Keratinocyte (primary cell): ENCODE results near the gene DDX31.

Experiments used
- CTCF ChIP-seq, 3 experiments: IDR thresholded peaks in 1 of 3; conservative IDR thresholded peaks in 1 of 3; optimal IDR thresholded peaks in 1 of 3; 2 replicates in 2 of 3; 3 replicates in 1 of 3; pipeline versions ENCODE3 to v1.5.1; 2011; ENCODE audit warnings: low read length in 3 of 3, mild to moderate bottlenecking in 3 of 3, moderate library complexity in 2 of 3, control low read depth in 1 of 3, inconsistent platforms in 1 of 3; ENCODE audit not compliant: insufficient read depth in 2 of 3; ENCODE audit errors: extremely low read depth in 1 of 3
- EZH2 ChIP-seq: IDR thresholded peaks from one replicate; pipeline ENCODE4 v1.6.1; 2012; ENCODE audit warnings: inconsistent platforms, mild to moderate bottlenecking, low read length, moderate library complexity

- TF ChIP-seq CTCF (optimal IDR thresholded peaks at IDR 0.05 in 1 of 3, IDR thresholded peaks at IDR 0.05 in 1 of 3, conservative IDR thresholded peaks at IDR 0.05 in 1 of 3; ENCODE audit: extremely low read depth in 1 of 3, insufficient read depth in 2 of 3, low read length in 3 of 3) (no peak), EZH2 (no peak)
These were observed 112.6 kb downstream of the DDX31 start for GRCh38 chr9:132557159-132557558.
